ENCODE results near the gene ZIC4. TPM values are rescaled to one million over a fixed set of nuclear protein-coding genes. Genes with fewer than 3 reads are reported as not detected.

ZIC4 gene
- total RNA-seq, 1 donor from 2014 or later = 1.2 TPM

- DNase-seq = no peak
These were observed 1.5 kb downstream of the ZIC4 start for GRCh38 chr3:147404800-147405230.

- no peak for DNase-seq
These were observed 2.1 kb downstream of the ZIC4 start for GRCh38 chr3:147404000-147404799.

- DNase-seq = no peak
These were observed 2.8 kb downstream of the ZIC4 start for GRCh38 chr3:147403511-147403910.

- DNase-seq = no peak
These were observed 4.2 kb downstream of the ZIC4 start for GRCh38 chr3:147402159-147402558.

- no peak for DNase-seq
These were observed 4.9 kb downstream of the ZIC4 start for GRCh38 chr3:147401421-147401820.

- no peak for DNase-seq
These were observed 5.3 kb downstream of the ZIC4 start for GRCh38 chr3:147400999-147401398.

GRCh38 chr3:147400111-147400510, 6.2 kb downstream of the ZIC4 start:
- DNase-seq = no peak

GRCh38 chr3:147398813-147399534, 7.4 kb downstream of the ZIC4 start:
- DNase-seq = no peak

- no peak for DNase-seq
These were observed 8.2 kb downstream of the ZIC4 start for GRCh38 chr3:147397875-147398812.

- no peak for DNase-seq
These were observed 9.0 kb downstream of the ZIC4 start for GRCh38 chr3:147397155-147397874.

- no peak for DNase-seq
These were observed 9.7 kb downstream of the ZIC4 start for GRCh38 chr3:147396712-147397046.

- DNase-seq = no peak
These were observed 10.2 kb downstream of the ZIC4 start for GRCh38 chr3:147395899-147396711.

- DNase-seq = no peak
These were observed 11.5 kb downstream of the ZIC4 start for GRCh38 chr3:147394884-147395225.

GRCh38 chr3:147393943-147394883, 12.1 kb downstream of the ZIC4 start:
- DNase-seq = no peak

- DNase-seq = no peak
These were observed 12.9 kb downstream of the ZIC4 start for GRCh38 chr3:147393261-147393942.

GRCh38 chr3:147392625-147392946, 13.8 kb downstream of the ZIC4 start:
- no peak for DNase-seq

GRCh38 chr3:147391781-147392624, 14.3 kb downstream of the ZIC4 start:
- peak; percentile 20 for DNase-seq

All from occipital lobe (tissue), 2 donors.